HepG2 (cell line): ENCODE measurements around the gene ABHD13. TPM values are rescaled to one million over a fixed set of nuclear protein-coding genes. Genes with fewer than 3 reads are reported as not detected.

Experiments used
- ATAC-seq: fragments of 200-7000 bp; cut with Tn5 transposase; 3 replicates; pipeline ENCODE4 v1.9.1; 2020; ENCODE audit warnings: mild to moderate bottlenecking, moderate library complexity
- BruUV-seq: library from RNA; stranded (reverse); fragments of 400-500 nt; replicated peaks from 2 replicates; lab custom pipeline; 2021; lab: Mats Ljungman, UMichigan
- CTCF ChIA-PET: fragments of 300-600 bp; formaldehyde crosslinking; extraction: SDS; loops from one replicate; lab custom pipeline; 2021; ENCODE audit warnings: low total read pairs, inconsistent platforms, low intra/inter-chr PET ratio; lab: Yijun Ruan, JAX
- POLR2A ChIA-PET: fragments of 350-600 bp; sonication (Branson Sonifier 250); formaldehyde crosslinking; loops from one replicate; lab custom pipeline; 2020; ENCODE audit warnings: antibody characterized with exemption, inconsistent platforms; lab: Yijun Ruan, JAX
- DNase-seq: peaks from one replicate; pipeline ENCODE4 v3.0.0-alpha.2; 2015; ENCODE audit warnings: low spot score
- FAIRE-seq: peaks from 3 replicates; lab custom pipeline; 2011; peaks lifted over from hg19 to GRCh38; lab: Jason Lieb, UNC
- H2AFZ ChIP-seq: one replicate; pipeline ENCODE4 v1.6.1; 2011; ENCODE audit warnings: low read length, inconsistent platforms
- H3K27ac ChIP-seq: fragments of 300-600 bp; 3 replicates; pipeline ENCODE4 v1.8.0; 2011; ENCODE audit warnings: mixed run types, mild to moderate bottlenecking, mixed read lengths, low read length, inconsistent platforms; ENCODE audit not compliant: insufficient read depth; ENCODE audit errors: extremely low read length
- H3K27me3 ChIP-seq, 2 experiments: fragments of 200-600 bp in 1 of 2; 2 replicates in 1 of 2; 3 replicates in 1 of 2; pipeline versions ENCODE4 v1.6.0 to v1.8.0; 2011; ENCODE audit warnings: low read length in 2 of 2, mild to moderate bottlenecking in 2 of 2, moderate library complexity in 2 of 2, inconsistent platforms in 1 of 2; ENCODE audit not compliant: insufficient read depth in 2 of 2, control insufficient read depth in 1 of 2
- H3K36me3 ChIP-seq, 2 experiments: fragments of 200-600 bp in 1 of 2; replicated peaks in 1 of 2; 2 replicates in 1 of 2; 3 replicates in 1 of 2; pipeline versions ENCODE4 v1.5.1 to v1.8.0; 2011; ENCODE audit warnings: low read length in 2 of 2, inconsistent platforms in 1 of 2; ENCODE audit not compliant: insufficient read depth in 2 of 2, control insufficient read depth in 1 of 2
- H3K4me1 ChIP-seq: 2 replicates; pipeline ENCODE4 v1.5.1; 2012; ENCODE audit warnings: low read length, inconsistent platforms; ENCODE audit not compliant: insufficient read depth
- H3K4me2 ChIP-seq: 2 replicates; pipeline ENCODE4 v1.6.0; 2011; ENCODE audit warnings: low read depth, low read length, inconsistent platforms
- H3K4me3 ChIP-seq, 3 experiments: fragments of 200-600 bp in 1 of 3; sonication (generic), shearing (Covaris generic) in 1 of 3; replicated peaks in 1 of 3; 2 replicates each; pipeline ENCODE4 v1.5.1; 2011 to 2016; ENCODE audit warnings: low read length in 3 of 3, inconsistent platforms in 2 of 3, low read depth in 2 of 3, mild to moderate bottlenecking in 2 of 3, control low read depth in 1 of 3, mixed read lengths in 1 of 3; ENCODE audit not compliant: insufficient read depth in 1 of 3
- H3K79me2 ChIP-seq: one replicate; pipeline ENCODE4 v1.6.1; 2011; ENCODE audit warnings: low read length, inconsistent platforms; ENCODE audit not compliant: insufficient read depth
- H3K9ac ChIP-seq: 2 replicates; pipeline ENCODE4 v1.6.0; 2011; ENCODE audit warnings: mild to moderate bottlenecking, low read depth, low read length, inconsistent platforms; ENCODE audit not compliant: insufficient read depth
- H3K9me3 ChIP-seq: 2 replicates; pipeline ENCODE4 v1.5.1; 2012; ENCODE audit warnings: mild to moderate bottlenecking, low read length
- H4K20me1 ChIP-seq: 2 replicates; pipeline ENCODE4 v1.6.0; 2011; ENCODE audit warnings: inconsistent platforms, mild to moderate bottlenecking, low read length, moderate library complexity; ENCODE audit not compliant: insufficient read depth
- ARNT ChIP-seq: fragments of 450-650 bp; IDR thresholded peaks from 2 replicates; pipeline ENCODE4 v1.6.1; 2017
- ATF7 ChIP-seq, 2 experiments: fragments of 450-650 bp in 1 of 2; sonication (generic) in 1 of 2; formaldehyde crosslinking in 1 of 2; IDR thresholded peaks; 2 replicates each; pipeline versions ENCODE4 v1.4.0 to v1.6.1; 2016 to 2020; ENCODE audit warnings: antibody characterized with exemption in 1 of 2, mild to moderate bottlenecking in 1 of 2, missing genetic modification reagents in 1 of 2
- ELF4 ChIP-seq: sonication (generic); formaldehyde crosslinking; IDR thresholded peaks from 2 replicates; pipeline ENCODE4 v1.5.0; 2020; ENCODE audit warnings: missing genetic modification reagents, mild to moderate bottlenecking, moderate library complexity, borderline replicate concordance
- HNRNPH1 ChIP-seq: fragments of 200-400 bp; formaldehyde crosslinking; optimal IDR thresholded peaks from 2 replicates; pipeline ENCODE3; 2017; ENCODE audit warnings: mild to moderate bottlenecking, low read depth, low read length
- MNT ChIP-seq: fragments of 450-650 bp; IDR thresholded peaks from 2 replicates; pipeline ENCODE4 v1.6.1; 2016
- NFE2L2 ChIP-seq: fragments of 150-350 bp; IDR thresholded peaks from 2 replicates; pipeline ENCODE4 v1.6.1; 2014; ENCODE audit warnings: low read length
- SNAPC4 ChIP-seq: sonication (generic); formaldehyde crosslinking; IDR thresholded peaks from 2 replicates; pipeline ENCODE4 v1.4.0; 2020; ENCODE audit warnings: mild to moderate bottlenecking, missing genetic modification reagents
- SP140L ChIP-seq: sonication (generic); formaldehyde crosslinking; IDR thresholded peaks from 2 replicates; pipeline ENCODE4 v1.4.0; 2020; ENCODE audit warnings: missing genetic modification reagents, borderline replicate concordance
- TAF1 ChIP-seq: sonication (generic); formaldehyde crosslinking; IDR thresholded peaks from 2 replicates; pipeline ENCODE4 v1.4.0; 2020; ENCODE audit warnings: missing genetic modification reagents
- ZIK1 ChIP-seq: sonication (generic); formaldehyde crosslinking; IDR thresholded peaks from 2 replicates; pipeline ENCODE4 v1.5.0; 2020; ENCODE audit warnings: mild to moderate bottlenecking, low read depth, missing genetic modification reagents, borderline replicate concordance
- ZMYM4 ChIP-seq: sonication (generic); formaldehyde crosslinking; IDR thresholded peaks from 2 replicates; pipeline ENCODE4 v1.8.1; 2023; ENCODE audit warnings: mild to moderate bottlenecking, missing genetic modification reagents
- ZNF143 ChIP-seq: sonication (generic); formaldehyde crosslinking; IDR thresholded peaks from 2 replicates; pipeline ENCODE4 v1.4.0; 2020; ENCODE audit warnings: missing genetic modification reagents
- ZNF263 ChIP-seq: sonication (generic); formaldehyde crosslinking; IDR thresholded peaks from 2 replicates; pipeline ENCODE4 v1.4.0; 2020; ENCODE audit warnings: missing genetic modification reagents
- ZNF598 ChIP-seq: sonication (generic); formaldehyde crosslinking; IDR thresholded peaks from 2 replicates; pipeline ENCODE4 v1.5.1; 2020; ENCODE audit warnings: mild to moderate bottlenecking, missing genetic modification reagents, borderline replicate concordance
- in situ Hi-C: cut with HindIII; loops from 2 replicates; pipeline ENCODE4 v1.10.0; 2017; ENCODE audit warnings: low pct_unique_long_range_greater_than_20kb; ENCODE audit not compliant: extremely low pct_ligation_motif_present
- intact Hi-C: fragments of 100-400 bp; cut with micrococcal nuclease; formaldehyde crosslinking; loops from one replicate; pipeline ENCODE4 v1.10.0; 2022; ENCODE audit not compliant: unreplicated experiment
- polyA plus RNA-seq, 8 experiments: library from polyadenylated mRNA; depleted of rRNA in 3 of 8; stranded (reverse) in 7 of 8; unstranded in 1 of 8; fragments of >200 nt; fragmentation: Illumina TruSeq in 4 of 8; extraction: Trizol in 4 of 8; gene quantifications; 2 replicates each; pipeline versions ENCODE4 v1.2.1 to v1.2.3, GENCODE V29; 2011 to 2016; ENCODE audit warnings: low read depth in 4 of 8, missing spikeins in 1 of 8, mixed read lengths in 1 of 8; ENCODE audit not compliant: insufficient read depth in 1 of 8
- total RNA-seq, 5 experiments: library from RNA; depleted of rRNA; stranded (reverse); fragments of >200 nt; fragmentation: Illumina TruSeq; extraction: Trizol; gene quantifications; 2 replicates each; pipeline ENCODE4 v1.2.3, GENCODE V29; 2016; ENCODE audit warnings: low read depth in 1 of 5

The ABHD13 gene
- total and polyA plus RNA-seq, 2 of the 13 experiments (the other 11 are each of a cell fraction or from before 2014, with no cell fraction given): 4.3 to 6.2 TPM

- intact Hi-C loops: no loop called here
Observed at GRCh38 chr13:108193806-108194205, 24.4 kb upstream of the ABHD13 start.

More at GRCh38 chr13:108193806-108194205, 24.4 kb upstream of the ABHD13 start:
- ATAC-seq (no peak), FAIRE-seq (no peak), DNase-seq (no peak)
- H3K9ac ChIP-seq: no peak overlapping the region
- in situ Hi-C loops: no loop called here
- POLR2A ChIA-PET: no interaction called here
- no peak overlapping the region for H2AFZ ChIP-seq
- no TSS peak for BruUV-seq
- H3K9me3 ChIP-seq: no peaks in the 10 kb centered on the region
- H3K79me2 ChIP-seq: no peaks in the 10 kb centered on the region
- H3K4me2 ChIP-seq: no peak overlapping the region
- H3K4me3 ChIP-seq: no peak overlapping the region
- no peak for TF ChIP-seq SP140L (CRISPR knock-in tag)
- TF ChIP-seq ATF7 (IDR thresholded peaks at IDR 0.05): no peak
- TF ChIP-seq ATF7 (CRISPR knock-in tag; IDR thresholded peaks at IDR 0.05): no peak
- no peak for TF ChIP-seq SNAPC4
- no peak for TF ChIP-seq MNT
- no peak for TF ChIP-seq ZMYM4 (CRISPR knock-in tag)
- TF ChIP-seq ZNF263 (CRISPR knock-in tag): no peak
- TF ChIP-seq ZNF143: no peak
- TF ChIP-seq ZNF598 (CRISPR knock-in tag): no peak
- TF ChIP-seq ARNT: no peak
- TF ChIP-seq ZIK1: no peak
- TF ChIP-seq ELF4 (CRISPR knock-in tag): no peak
- no peak for TF ChIP-seq TAF1 (CRISPR knock-in tag)
- TF ChIP-seq HNRNPH1: no peak
- TF ChIP-seq NFE2L2: no peak
- no peaks in the 10 kb centered on the region for H3K4me1 ChIP-seq
- no peak overlapping the region for H3K27ac ChIP-seq
- H3K36me3 ChIP-seq: no peaks in the 10 kb centered on the region
- no peaks in the 10 kb centered on the region for H3K27me3 ChIP-seq
- CTCF ChIA-PET: no interaction called here
- H4K20me1 ChIP-seq: no peaks in the 10 kb centered on the region
